HAP-1 (cell line): ENCODE measurements around the gene NMRK1.

ENCODE experiments used
- DNase-seq, 2 experiments: peaks; one replicate each; pipeline ENCODE4 v3.0.0-alpha.2; 2016 to 2020; ENCODE audit warnings: low spot score in 2 of 2
- H3K27me3 ChIP-seq: fragments of 250-450 bp; sonication (Bioruptor Pico); 2 replicates; pipeline ENCODE4 v1.5.1; 2020; ENCODE audit warnings: low read depth, mild to moderate bottlenecking, moderate library complexity
- H3K36me3 ChIP-seq: fragments of 250-450 bp; sonication (Bioruptor Pico); replicated peaks from 2 replicates; pipeline ENCODE4 v1.5.1; 2020; ENCODE audit warnings: mild to moderate bottlenecking
- H3K4me1 ChIP-seq: fragments of 250-450 bp; sonication (Bioruptor Pico); 2 replicates; pipeline ENCODE4 v1.5.1; 2020; ENCODE audit warnings: mild to moderate bottlenecking
- H3K4me3 ChIP-seq: fragments of 250-450 bp; sonication (Bioruptor Pico); 2 replicates; pipeline ENCODE4 v1.5.1; 2020; ENCODE audit warnings: mild to moderate bottlenecking, moderate library complexity
- H3K9me3 ChIP-seq: fragments of 250-450 bp; sonication (Bioruptor Pico); 2 replicates; pipeline ENCODE4 v1.5.1; 2020; ENCODE audit warnings: mild to moderate bottlenecking, moderate library complexity
- in situ Hi-C: fragments of 300-500 bp; cut with MboI; formaldehyde crosslinking; loops from 3 replicates; pipeline ENCODE4 v1.14.3; 2020; ENCODE audit warnings: low sequenced_read_pairs, inconsistent platforms, mixed read lengths

The NMRK1 gene

DNA sequence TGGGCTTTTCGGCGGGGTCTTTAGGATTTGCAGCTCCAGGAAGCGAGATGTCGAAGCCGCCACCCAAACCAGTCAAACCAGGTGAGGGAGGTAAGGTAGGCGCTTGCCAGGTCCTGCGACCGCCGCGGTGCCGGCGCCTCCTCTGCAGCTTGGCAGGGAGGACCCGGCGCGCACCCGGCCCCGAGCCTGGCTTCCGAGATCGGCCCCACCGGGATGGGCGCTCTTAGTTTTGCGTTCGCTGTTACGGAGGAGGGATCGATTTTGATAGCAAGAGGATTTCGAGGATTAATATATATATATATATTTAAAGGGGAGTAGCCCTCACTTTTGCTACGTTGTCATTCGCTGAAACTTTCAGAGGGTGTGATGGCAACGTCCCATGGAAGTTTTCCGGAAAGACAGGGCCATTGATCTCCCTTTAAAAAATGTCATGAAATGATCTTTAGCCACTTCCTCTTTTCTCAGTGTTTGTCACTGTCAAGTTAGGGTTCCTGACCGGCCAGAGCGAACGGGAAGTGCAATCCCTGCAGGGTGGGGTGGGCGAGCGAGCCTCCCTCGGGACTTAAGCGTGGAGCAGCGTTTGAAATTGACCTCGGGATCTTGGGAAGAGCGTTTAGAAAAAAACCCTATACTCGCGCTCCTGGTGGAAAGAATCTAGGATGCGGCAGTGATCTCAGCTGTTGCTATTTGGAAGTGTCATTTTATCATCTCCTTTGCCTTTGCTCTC is 854 bp upstream of the NMRK1 start:
- peak overlapping the region; percentile 94 for H3K4me3 ChIP-seq
- H3K27me3 ChIP-seq: no peaks in the 10 kb centered on the region
- no peaks in the 10 kb centered on the region for H3K36me3 ChIP-seq
- peak; percentile 33 to 66 for DNase-seq
- in situ Hi-C loops: no loop called here
- peaks cover 13% of the 10 kb centered on the region for H3K4me1 ChIP-seq
- no peaks in the 10 kb centered on the region for H3K9me3 ChIP-seq

DNA sequence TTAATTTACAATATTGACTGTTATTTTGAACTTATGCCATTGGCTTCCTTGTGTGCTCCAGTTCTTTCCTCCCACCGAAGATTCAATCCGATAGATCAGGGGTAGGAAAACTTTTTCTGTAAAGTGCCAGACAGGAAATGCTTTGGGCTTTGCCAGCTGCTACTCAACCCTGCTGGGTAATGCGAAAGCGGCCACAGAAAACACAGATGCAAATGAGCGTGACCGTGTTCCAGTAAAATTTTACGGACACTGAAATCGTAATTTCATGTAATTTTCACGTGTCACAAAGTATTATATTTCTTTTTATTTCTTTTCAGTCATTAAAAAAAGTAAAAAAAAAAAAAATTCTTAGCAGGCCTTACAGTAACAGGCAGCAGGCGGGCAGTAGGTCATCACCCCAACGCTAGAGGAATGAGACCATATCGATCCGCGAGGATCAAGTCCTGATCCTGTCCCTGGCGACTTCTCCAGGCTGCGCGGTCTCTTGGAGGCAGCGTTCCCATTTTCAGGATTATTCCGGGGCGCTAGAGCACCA is 599 bp downstream of the NMRK1 start:
- peaks cover 10% of the 10 kb centered on the region for H3K4me1 ChIP-seq
- H3K27me3 ChIP-seq: no peaks in the 10 kb centered on the region
- in situ Hi-C loops: no loop called here
- H3K36me3 ChIP-seq: no peaks in the 10 kb centered on the region
- no peaks in the 10 kb centered on the region for H3K9me3 ChIP-seq
- DNase-seq: no peak
- H3K4me3 ChIP-seq: peak overlapping the region; percentile 90

DNA sequence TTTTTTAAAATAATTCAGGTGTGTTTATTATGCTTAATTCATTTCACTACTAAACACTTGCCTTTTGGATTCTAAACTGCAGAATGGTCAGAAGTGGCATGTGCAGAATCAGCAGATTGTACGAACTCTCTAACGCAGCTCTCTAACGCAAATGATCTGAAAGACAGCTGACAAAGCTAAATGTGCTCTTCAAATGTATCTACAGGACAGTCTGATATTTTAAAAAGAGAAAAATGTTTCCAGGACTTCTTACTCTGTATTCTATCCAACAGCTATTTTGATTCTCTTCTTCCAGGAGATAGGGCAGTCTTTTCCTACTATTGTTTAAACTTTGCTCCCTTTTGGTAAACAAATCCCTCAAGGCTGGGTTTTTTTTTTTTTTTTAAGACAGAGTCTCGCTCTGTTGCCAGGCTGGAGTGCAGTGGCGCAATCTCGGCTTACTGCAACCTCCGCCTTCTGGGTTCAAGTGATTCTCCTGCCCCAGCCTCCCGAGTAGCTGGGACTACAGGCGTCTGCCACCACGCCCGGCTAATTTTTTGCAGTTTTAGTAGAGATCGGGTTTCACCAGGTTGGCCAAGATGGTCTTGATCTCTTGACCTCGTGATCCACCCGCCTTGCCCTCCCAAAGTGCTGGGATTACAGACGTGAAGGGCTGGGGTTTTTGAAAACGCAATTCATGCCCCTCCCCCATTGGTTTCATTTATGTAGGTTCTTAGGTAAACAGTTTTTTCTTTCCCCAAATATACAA is 1.2 kb downstream of the NMRK1 start:
- in situ Hi-C loops: no loop called here
- no peaks in the 10 kb centered on the region for H3K36me3 ChIP-seq
- H3K4me3 ChIP-seq: peak overlapping the region; percentile 90
- no peaks in the 10 kb centered on the region for H3K9me3 ChIP-seq
- peaks cover 10% of the 10 kb centered on the region for H3K4me1 ChIP-seq
- H3K27me3 ChIP-seq: no peaks in the 10 kb centered on the region
- no peak for DNase-seq

DNA sequence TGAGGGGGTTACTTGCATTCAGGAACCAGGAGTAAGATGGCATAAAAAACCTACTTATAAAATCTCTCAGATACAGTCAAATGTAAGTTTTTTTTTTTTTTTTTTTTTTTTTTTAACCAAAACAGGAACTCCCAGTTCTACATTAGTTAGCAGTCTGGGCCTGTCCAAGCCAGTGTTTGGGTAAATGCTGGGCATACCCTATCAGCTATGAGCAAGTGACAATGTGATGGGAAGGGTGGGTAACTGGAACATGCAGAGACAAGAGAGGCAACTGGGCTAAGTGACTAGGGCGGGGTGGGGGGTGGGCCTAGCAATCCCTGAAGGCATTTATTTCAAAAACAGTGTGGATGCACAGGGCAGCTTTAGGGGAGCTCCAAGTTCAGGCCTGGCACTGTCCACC is 2.3 kb downstream of the NMRK1 start:
- Histone ChIP-seq H3K27me3 (no peaks in the 10 kb centered on the region), H3K4me1 (peaks cover 10% of the 10 kb centered on the region), H3K4me3 (no peak overlapping the region), H3K36me3 (no peaks in the 10 kb centered on the region), H3K9me3 (no peaks in the 10 kb centered on the region)
- DNase-seq: no peak
- in situ Hi-C loops: no loop called here

DNA sequence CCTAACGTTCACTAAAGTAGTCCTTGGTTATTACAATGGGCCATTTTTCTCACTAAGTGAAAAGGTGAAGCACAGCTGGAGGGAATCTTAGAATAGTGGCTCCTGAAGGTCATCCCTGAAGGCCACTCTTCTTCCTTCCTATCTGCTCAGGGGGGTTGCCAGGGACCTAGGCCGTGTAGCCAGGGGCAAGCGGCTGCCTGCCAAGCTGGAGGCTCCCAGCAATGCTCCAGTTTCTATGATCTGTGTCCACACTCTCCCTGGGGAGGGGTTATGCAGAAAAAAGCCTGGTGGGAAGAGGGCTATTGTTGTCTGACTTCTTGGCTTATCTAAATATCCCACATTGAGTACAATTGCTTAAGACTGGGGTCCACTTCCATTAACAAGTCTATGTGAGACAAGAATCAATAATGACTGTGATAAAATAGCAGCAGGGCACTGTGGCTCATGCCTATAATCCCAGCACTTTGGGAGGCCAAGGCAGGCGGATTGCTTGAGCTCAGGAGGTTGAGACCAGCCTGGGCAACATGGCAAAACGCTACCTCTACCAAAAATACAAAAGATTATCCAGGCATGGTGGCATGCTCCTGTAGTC is 3.8 kb downstream of the NMRK1 start:
- in situ Hi-C loops: no loop called here
- Histone ChIP-seq H3K27me3 (no peaks in the 10 kb centered on the region), H3K36me3 (no peaks in the 10 kb centered on the region), H3K4me3 (no peak overlapping the region), H3K9me3 (no peaks in the 10 kb centered on the region), H3K4me1 (peaks cover 3% of the 10 kb centered on the region)
- DNase-seq: no peak

DNA sequence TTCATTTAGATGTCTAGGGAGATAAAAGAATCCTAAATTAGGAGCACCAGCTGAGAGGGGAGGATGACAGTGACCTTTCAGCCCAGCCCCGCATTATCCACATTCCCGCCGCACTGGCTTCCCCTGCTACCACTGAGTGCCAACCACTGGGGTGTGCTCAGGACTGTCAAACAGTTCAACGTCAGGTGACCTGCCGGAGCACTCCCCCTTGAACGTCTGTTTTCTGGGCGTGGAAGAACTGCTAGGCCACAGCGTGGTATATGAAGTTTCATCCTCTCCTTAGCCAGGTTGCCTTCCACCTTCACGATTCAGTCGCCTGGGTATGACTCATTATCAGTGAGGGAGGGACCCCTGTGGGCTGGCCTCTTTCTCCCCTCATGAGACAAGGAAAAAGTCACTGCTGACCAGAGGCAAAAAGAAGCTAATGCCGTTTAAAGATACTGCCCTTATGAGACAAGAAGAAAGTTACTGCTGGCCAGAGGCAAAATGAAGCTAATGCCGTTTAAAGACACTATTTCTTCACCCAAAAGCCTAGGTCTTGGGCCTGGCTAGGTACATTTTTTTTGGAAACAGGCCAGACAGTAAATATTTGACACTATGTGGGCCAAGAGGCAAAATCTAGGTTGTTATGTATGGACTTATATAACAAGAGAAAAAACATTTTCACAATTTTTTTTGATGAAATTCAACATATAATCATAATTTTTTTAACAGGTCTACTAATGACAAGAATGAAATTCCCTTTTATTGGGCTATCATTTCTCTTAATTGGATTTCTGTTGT is 4.6 kb downstream of the NMRK1 start:
- in situ Hi-C loops: no loop called here
- H3K36me3 ChIP-seq: no peaks in the 10 kb centered on the region

DNA sequence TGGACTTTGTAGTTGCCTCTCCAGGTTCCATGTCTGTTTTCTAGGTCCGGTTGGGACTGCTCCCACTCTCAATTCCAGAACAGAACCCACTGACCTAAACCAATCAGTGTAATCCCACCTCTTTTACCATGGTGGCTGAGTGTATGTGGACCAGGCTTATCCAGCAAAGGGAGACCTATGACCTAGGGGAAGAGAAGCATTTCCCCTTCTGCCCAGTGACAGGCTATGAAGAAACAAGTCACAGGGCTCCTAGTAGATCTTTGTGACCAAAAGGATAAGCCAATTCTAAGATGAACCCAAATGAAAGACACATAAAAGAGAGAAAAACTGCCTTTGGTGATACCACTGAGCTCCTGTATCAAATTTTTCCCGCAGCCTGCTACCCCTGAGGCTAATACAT is 6.3 kb downstream of the NMRK1 start:
- no peak overlapping the region for H3K4me3 ChIP-seq
- H3K27me3 ChIP-seq: no peaks in the 10 kb centered on the region
- no peaks in the 10 kb centered on the region for H3K36me3 ChIP-seq
- H3K9me3 ChIP-seq: no peaks in the 10 kb centered on the region
- in situ Hi-C loops: no loop called here
- DNase-seq: no peak
- no peaks in the 10 kb centered on the region for H3K4me1 ChIP-seq

More for the DNA sequence above, 4.6 kb downstream of the NMRK1 start:
- peaks cover 3% of the 10 kb centered on the region for H3K4me1 ChIP-seq
- no peak overlapping the region for H3K4me3 ChIP-seq
- DNase-seq: no peak
- H3K9me3 ChIP-seq: no peaks in the 10 kb centered on the region
- no peaks in the 10 kb centered on the region for H3K27me3 ChIP-seq

DNA sequence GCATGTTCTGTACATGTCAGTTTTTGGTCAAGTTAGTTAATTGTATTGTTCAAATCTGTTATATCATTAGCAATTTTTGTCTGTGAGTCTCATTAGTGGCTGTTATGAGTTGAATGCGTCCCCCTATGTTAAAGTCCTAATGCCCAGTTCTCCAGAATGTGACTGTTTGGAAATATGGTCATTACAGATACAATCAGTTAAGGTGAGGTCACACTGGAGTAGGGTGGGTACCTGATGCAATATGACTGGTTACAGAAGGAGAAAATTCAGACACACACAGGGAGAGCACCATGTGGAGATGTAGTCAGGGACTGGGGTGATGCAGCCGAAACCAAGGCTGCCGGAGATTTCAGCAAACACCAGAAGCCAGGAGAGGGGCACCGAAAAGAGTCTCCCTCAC is 15.1 kb downstream of the NMRK1 start:
- Histone ChIP-seq H3K36me3 (no peaks in the 10 kb centered on the region), H3K4me1 (peaks cover 19% of the 10 kb centered on the region), H3K9me3 (no peaks in the 10 kb centered on the region), H3K27me3 (no peaks in the 10 kb centered on the region), H3K4me3 (no peak overlapping the region)
- in situ Hi-C loops: loop anchor here (10.0 kb wide), 4 partner anchors 48 to 198 kb away; partner anchors contain the start of genes C9orf40 and CARNMT1
- no peak for DNase-seq

DNA sequence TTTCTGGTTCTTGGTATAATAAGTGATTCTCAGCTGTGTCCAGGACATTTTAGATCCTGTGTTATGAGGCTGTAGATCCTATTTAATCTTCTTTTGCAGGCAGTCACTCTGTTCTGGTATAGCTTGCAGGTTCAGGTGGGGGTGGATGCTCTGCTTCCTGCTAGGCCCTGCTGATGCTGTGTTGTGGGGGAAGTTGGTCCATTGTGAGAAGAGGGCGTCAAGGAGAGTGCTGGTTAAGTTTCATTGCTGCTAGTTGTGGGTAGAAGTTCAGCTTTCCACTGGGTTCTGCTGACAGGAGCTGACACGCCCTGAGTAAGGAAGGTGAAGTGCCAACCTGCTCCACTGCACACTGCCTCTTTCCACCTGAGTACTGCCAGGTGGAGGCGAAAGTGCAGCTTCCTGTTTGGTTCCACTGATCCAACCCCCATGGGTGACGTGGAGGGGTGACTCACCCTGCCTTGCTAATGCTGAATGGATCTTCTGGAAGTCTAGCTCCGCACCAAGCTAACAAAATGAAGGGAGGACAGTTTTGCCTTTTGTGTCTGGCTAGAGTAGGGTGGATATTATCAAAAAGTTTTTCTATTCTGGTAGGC is 16.3 kb downstream of the NMRK1 start:
- Histone ChIP-seq H3K36me3 (no peaks in the 10 kb centered on the region), H3K27me3 (no peaks in the 10 kb centered on the region), H3K4me1 (peaks cover 19% of the 10 kb centered on the region), H3K9me3 (no peaks in the 10 kb centered on the region), H3K4me3 (no peak overlapping the region)
- DNase-seq: no peak
- in situ Hi-C loops: loop anchor here (10.0 kb wide), 4 partner anchors 47 to 197 kb away; partner anchors contain the start of genes C9orf40 and CARNMT1

DNA sequence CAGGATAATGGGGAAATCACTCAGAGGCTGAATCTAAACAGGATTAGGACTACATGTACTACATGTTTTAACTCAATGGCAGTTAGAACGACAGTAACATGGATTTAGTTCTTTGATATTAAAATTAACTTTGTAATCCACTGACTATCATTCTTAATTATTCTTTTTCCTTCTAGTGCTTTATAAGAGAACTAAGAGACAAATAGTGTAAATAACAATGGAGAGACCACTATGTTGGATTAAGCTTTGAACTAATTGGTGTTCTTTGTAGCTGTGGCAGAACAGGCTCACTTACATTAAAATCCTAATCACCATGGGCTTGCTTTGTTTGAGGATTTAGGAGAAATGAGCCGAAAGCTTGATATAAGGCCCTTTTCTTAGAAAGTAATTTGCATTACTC is 18.8 kb downstream of the NMRK1 start:
- Histone ChIP-seq H3K36me3 (no peaks in the 10 kb centered on the region), H3K4me3 (no peak overlapping the region), H3K4me1 (peaks cover 19% of the 10 kb centered on the region), H3K27me3 (no peaks in the 10 kb centered on the region), H3K9me3 (no peaks in the 10 kb centered on the region)
- DNase-seq: peak; percentile 28 to 97
- in situ Hi-C loops: no loop called here

DNA sequence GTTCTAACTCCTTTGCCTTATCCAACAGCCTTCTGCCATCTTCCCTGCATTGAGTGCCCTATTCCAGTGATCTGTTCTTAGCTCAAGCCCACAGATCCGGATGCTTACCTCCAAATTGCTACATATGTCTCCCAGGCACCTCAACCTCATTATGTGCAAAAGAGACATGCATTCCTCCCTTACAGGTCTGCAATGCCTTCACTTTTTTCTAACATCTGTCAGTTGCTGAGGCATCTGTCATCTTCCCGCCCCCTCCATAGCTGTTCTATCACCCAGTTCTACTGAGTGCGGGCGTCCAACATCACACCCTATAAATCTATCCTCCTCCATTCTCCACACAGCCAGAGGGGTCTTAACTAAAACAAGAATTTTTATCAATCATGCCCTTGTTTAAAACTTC is 20.1 kb downstream of the NMRK1 start:
- Histone ChIP-seq H3K4me3 (no peak overlapping the region), H3K36me3 (no peaks in the 10 kb centered on the region), H3K27me3 (no peaks in the 10 kb centered on the region), H3K4me1 (peaks cover 19% of the 10 kb centered on the region), H3K9me3 (no peaks in the 10 kb centered on the region)
- in situ Hi-C loops: no loop called here
- DNase-seq: no peak

DNA sequence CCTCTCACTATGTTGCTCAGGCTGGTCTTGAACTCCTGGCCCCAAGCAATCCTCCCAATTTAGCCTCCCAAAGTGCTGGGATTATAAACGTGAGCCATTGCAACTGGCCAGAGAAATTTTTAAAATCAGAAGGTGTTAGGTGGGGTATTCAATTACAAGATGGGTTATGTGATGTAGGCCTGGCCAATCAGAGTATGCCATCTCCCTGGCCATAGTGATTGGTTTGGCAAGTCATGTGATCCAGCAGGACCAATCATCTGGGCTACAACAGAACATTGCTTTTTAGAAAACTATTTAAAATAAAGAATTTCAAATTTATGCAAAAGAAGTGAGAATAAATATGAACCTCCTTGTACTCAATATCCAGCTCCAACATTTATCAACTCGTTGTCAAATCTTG is 22.4 kb downstream of the NMRK1 start:
- in situ Hi-C loops: no loop called here
- Histone ChIP-seq H3K27me3 (no peaks in the 10 kb centered on the region), H3K36me3 (no peaks in the 10 kb centered on the region), H3K9me3 (no peaks in the 10 kb centered on the region), H3K4me3 (no peak overlapping the region), H3K4me1 (peaks cover 19% of the 10 kb centered on the region)
- no peak for DNase-seq
